Naive B cell (primary cell): Measurements from ENCODE around the gene HSPBAP1. TPM values are rescaled to one million over a fixed set of nuclear protein-coding genes. Genes with fewer than 3 reads are reported as not detected.

Experiments
- ATAC-seq, 2 donors: fragments of 150-1000 bp; cut with Tn5 transposase; 2 replicates each; pipeline ENCODE4 v1.10.0; 2021; ENCODE audit warnings: low read depth in 2 of 2, mild to moderate bottlenecking in 2 of 2, moderate library complexity in 2 of 2
- DNase-seq: peaks from one replicate; pipeline ENCODE4 v3.0.0; 2022
- H3K27ac Mint-ChIP-seq, 6 donors: one replicate each; pipeline ENCODE4 v1.8.0; 2020 to 2022; ENCODE audit warnings: mild to moderate bottlenecking in 6 of 6, mixed read lengths in 6 of 6, moderate library complexity in 5 of 6, inconsistent platforms in 2 of 6
- H3K27me3 Mint-ChIP-seq, 3 donors: one replicate each; pipeline ENCODE4 v1.8.0; 2021 to 2022; ENCODE audit warnings: mixed read lengths in 3 of 3, mild to moderate bottlenecking in 1 of 3
- H3K36me3 Mint-ChIP-seq, 2 donors: one replicate each; pipeline ENCODE4 v1.8.0; 2020 to 2022; ENCODE audit warnings: mixed read lengths in 2 of 2, inconsistent platforms in 1 of 2, mild to moderate bottlenecking in 1 of 2
- H3K4me1 Mint-ChIP-seq, 3 donors: one replicate each; pipeline ENCODE4 v1.8.0; 2020 to 2022; ENCODE audit warnings: mixed read lengths in 3 of 3, inconsistent platforms in 1 of 3, mild to moderate bottlenecking in 1 of 3, moderate library complexity in 1 of 3
- H3K4me3 Mint-ChIP-seq, 8 donors: one replicate each; pipeline ENCODE4 v1.8.0; 2020 to 2022; ENCODE audit warnings: mild to moderate bottlenecking in 8 of 8, mixed read lengths in 8 of 8, moderate library complexity in 8 of 8, inconsistent platforms in 2 of 8
- H3K9me3 Mint-ChIP-seq, 7 donors: one replicate each; pipeline ENCODE4 v1.8.0; 2020 to 2022; ENCODE audit warnings: mixed read lengths in 7 of 7, mild to moderate bottlenecking in 5 of 7, inconsistent platforms in 2 of 7, moderate library complexity in 1 of 7
- polyA plus RNA-seq, 6 donors: library from polyadenylated mRNA; unstranded; fragments of 300-500 nt; fragmentation: Illumina TruSeq; gene quantifications; one replicate each; pipeline ENCODE4 v1.2.3, GENCODE V29; 2021; ENCODE audit warnings: low read depth in 6 of 6

HSPBAP1 gene
- polyA plus RNA-seq, 6 donors from 2014 or later: 8.6 to 14.7 (median 10.7) TPM

DNA sequence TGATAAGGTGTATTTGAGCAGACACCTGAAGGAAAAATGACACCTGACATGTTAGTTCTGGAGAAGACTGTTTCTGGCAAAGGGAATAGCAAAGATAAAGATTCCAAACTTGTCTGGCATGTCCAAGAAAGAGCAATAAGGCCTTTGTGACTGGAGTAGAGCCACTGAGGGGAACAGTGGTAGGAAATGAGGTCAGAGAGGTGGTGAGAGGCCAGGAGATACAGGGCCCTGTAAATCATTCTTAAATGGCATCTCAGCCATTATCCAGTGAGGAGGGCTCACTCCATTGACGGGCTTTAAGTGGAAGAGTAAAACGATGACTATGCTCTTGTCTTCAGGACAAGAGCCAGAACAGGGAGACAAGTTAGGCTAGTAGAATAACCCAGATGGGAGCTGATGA is 5.7 kb upstream of the HSPBAP1 start:
- Mint-ChIP-seq H3K36me3 (peaks cover 8 to 10% of the 10 kb centered on the region in 2 donors), H3K27ac (no peak overlapping the region), H3K9me3 (no peaks in the 10 kb centered on the region), H3K4me3 (no peak overlapping the region), H3K27me3 (no peaks in the 10 kb centered on the region), H3K4me1 (peaks cover 15 to 24% (median 21%) of the 10 kb centered on the region in 3 donors)
- no peak for DNase-seq
- no peak for ATAC-seq

DNA sequence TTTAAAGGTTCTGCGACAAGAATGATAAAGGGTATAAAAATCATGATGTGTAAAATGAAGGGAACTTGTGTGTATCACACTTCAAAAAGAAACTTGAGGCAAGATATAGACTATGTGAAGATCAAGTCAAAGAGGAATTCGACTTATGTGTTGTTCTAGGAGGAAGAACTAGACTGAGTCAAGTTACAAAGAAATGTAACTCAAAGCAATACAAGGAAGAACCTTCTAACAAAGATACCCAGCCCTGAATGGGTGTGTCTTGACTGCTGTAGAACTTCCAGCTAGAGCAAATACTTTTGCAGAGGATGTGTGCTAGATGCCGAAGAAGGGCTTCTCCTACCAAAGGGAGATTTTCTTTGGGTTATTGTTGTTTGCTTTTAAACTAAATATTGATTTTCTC is 3.7 kb upstream of the HSPBAP1 start:
- no peaks in the 10 kb centered on the region for H3K27me3 Mint-ChIP-seq
- peak overlapping the region in 2 of 6 donors; percentile 8 to 17 for H3K27ac Mint-ChIP-seq
- ATAC-seq (no peak), DNase-seq (no peak)
- H3K36me3 Mint-ChIP-seq: peaks cover 0 to 2% of the 10 kb centered on the region in 2 donors
- H3K4me1 Mint-ChIP-seq: peaks cover 16 to 28% (median 21%) of the 10 kb centered on the region in 3 donors
- no peak overlapping the region for H3K4me3 Mint-ChIP-seq
- H3K9me3 Mint-ChIP-seq: no peaks in the 10 kb centered on the region

DNA sequence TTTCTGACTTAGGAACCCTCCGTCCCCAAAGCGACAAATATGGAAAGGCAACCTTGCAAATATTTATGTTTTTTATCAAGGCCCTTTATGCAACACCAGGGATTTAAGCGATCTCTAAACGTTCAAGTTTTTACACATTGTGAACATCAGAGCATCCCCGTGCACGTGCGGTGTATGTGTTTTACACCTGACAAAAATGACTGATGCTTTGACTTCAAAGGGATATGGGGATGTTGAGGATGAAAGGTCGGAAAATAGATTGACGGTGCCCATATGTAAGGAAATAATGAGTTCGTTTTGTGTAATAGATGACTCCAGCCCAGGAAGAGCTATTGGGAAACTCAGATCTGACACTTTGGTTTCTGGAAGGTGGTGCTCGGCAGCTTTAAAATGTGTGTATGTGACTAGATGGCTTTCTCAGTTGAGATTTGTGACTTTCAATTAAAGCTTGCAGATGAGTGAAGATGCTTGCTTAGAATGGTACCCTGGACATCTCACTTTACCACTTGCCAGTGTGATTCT is 2.1 kb upstream of the HSPBAP1 start:
- ATAC-seq: no peak
- DNase-seq: peak; percentile 12
- Mint-ChIP-seq H3K36me3 (no peaks in the 10 kb centered on the region), H3K4me1 (peaks cover 16 to 28% (median 21%) of the 10 kb centered on the region in 3 donors), H3K27ac (peak overlapping the region in 5 of 6 donors; percentile 59 to 93 (median 72)), H3K27me3 (no peaks in the 10 kb centered on the region), H3K9me3 (no peaks in the 10 kb centered on the region), H3K4me3 (peak overlapping the region in 6 of 8 donors; percentile 70 to 93 (median 86))

DNA sequence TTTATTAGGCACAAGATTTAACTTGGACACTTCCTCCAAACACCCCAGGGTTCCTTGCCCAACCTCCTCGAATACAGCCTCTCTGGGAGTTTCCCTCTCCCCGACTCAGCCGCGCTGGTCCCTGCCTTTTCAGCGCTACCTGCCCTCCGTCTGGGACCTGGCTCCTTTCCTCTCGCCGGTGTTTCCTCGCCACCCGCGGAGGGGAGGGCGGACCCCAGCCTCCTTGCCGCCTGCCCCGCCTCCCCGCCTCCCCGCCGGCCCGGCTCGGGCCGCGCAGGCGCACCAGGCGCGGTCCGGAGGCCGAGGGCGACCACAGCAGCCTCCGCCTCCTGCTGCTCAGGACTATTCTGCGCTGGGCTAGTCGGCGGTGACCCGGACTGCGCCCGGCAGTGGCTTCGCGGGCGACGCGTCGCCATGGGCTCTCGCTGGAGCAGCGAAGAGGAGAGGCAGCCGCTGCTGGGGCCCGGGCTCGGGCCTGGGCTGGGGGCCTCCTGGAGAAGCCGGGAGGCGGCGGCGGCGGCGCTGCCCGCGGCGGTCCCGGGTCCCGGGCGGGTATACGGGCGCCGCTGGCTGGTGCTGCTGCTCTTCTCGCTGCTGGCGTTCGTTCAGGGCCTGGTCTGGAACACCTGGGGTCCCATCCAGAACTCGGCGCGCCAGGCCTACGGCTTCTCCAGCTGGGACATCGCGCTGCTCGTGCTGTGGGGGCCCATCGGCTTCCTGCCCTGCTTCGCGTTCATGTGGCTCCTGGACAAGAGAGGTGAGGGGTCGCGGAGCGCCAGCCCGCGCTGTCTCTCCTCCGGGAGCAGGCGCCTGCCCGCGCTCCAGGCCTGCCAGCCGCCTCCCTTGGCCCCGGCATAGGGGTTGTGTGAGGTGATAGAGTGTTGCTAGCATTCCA is 1.4 kb upstream of the HSPBAP1 start, which contains the start of gene SLC49A4:
Gene SLC49A4 (plus strand): TSS at position 291 of the 895 bp plus-strand sequence. CDS start 124 bp downstream, at position 415.
- DNase-seq (peak; percentile 89), ATAC-seq (peak; percentile 71 to 74)
- peak within 1 kb of the TSS in 5 of 6 donors; percentile 95 to 99 (median 99) for H3K27ac Mint-ChIP-seq
- no peaks in the 10 kb centered on the region for H3K9me3 Mint-ChIP-seq
- peak within 1 kb of the TSS in 6 of 8 donors; percentile 85 to 96 (median 94) for H3K4me3 Mint-ChIP-seq
- H3K27me3 Mint-ChIP-seq: no peaks in the 10 kb centered on the region
- peaks cover 16 to 28% (median 21%) of the 10 kb centered on the region in 3 donors for H3K4me1 Mint-ChIP-seq
- H3K36me3 Mint-ChIP-seq: no peaks in the 10 kb centered on the region

DNA sequence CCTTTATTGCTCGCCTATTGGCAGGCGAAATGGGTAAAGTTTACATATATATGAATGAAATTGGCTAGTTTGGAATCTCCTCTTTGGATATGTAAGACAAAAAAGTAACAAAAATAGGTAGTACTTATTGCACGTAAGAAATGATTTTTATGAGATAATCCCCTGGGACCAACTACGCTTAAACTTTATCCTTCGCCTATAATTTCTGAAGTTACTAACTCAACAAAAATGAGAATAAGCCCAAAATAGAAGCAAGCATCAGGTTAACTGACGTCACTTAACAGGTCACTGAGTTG is 800 bp upstream of the HSPBAP1 start:
- DNase-seq (no peak), ATAC-seq (no peak)
- Mint-ChIP-seq H3K4me1 (peaks cover 16 to 28% (median 21%) of the 10 kb centered on the region in 3 donors), H3K9me3 (no peaks in the 10 kb centered on the region), H3K36me3 (no peaks in the 10 kb centered on the region), H3K4me3 (peak overlapping the region in 5 of 8 donors; percentile 85 to 96 (median 95)), H3K27me3 (no peaks in the 10 kb centered on the region), H3K27ac (peak overlapping the region in 5 of 6 donors; percentile 95 to 99 (median 99))

DNA sequence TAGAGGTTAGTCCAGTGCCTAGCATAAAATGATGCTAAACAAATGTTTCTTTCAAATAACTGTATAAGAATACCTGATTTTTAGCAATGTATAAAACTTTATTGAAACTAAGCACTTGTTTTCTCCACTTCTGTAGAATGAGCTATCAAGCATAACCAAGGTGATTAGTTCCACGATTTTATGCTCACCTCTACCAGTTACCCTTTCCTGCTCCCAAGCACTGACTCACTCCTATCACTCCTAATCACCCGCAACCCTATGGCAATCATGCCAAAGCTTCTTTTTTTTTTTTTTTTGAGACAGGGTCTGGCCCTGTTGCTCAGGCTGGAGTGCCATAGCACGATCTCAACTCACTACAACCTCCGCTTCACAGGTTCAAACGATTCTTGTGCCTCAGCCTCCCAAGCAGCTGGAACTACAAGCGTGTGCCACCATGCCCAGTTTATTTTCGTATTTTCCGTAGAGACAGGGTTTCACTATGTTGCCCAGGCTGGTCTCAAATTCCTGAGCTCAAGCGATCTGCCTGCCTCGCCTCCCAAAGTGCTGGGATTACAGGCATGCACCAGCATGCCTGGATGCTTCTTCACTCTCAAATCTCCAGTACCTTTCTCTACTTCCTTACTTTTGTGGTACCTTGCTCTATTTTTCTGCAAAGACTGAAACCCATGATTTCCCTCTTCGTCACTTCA is 3.9 kb downstream of the HSPBAP1 start:
- peak overlapping the region in 1 of 8 donors; percentile 34 for H3K4me3 Mint-ChIP-seq
- no peaks in the 10 kb centered on the region for H3K9me3 Mint-ChIP-seq
- DNase-seq: no peak
- H3K27me3 Mint-ChIP-seq: no peaks in the 10 kb centered on the region
- peak overlapping the region in 1 of 6 donors; percentile 4 for H3K27ac Mint-ChIP-seq
- H3K4me1 Mint-ChIP-seq: peaks cover 10 to 24% (median 13%) of the 10 kb centered on the region in 3 donors
- no peak for ATAC-seq
- H3K36me3 Mint-ChIP-seq: peaks cover 0 to 5% of the 10 kb centered on the region in 2 donors

DNA sequence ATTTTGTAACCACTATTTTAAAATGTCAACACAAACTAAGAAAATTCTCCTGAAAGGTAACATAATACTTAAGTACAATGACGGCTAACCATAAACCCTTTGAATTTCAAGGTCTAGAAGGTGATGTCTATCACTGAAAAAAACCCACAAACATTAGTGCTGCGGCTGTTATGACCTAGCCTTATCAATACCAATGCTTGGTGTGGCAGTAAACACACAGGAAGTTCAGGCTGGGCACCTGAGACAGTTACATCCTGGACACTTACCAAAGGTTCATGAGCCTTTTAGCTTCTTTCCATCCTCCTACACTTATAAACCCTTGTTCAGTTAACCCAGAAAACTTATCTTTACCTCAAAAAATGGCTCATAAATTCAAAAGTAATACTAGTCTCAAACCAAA is 5.8 kb downstream of the HSPBAP1 start:
- H3K4me3 Mint-ChIP-seq: no peak overlapping the region
- DNase-seq (no peak), ATAC-seq (no peak)
- peak overlapping the region in 1 of 6 donors; percentile 29 for H3K27ac Mint-ChIP-seq
- no peaks in the 10 kb centered on the region for H3K9me3 Mint-ChIP-seq
- H3K4me1 Mint-ChIP-seq: peaks cover 0 to 14% (median 9%) of the 10 kb centered on the region in 3 donors
- peaks cover 0 to 5% of the 10 kb centered on the region in 2 donors for H3K36me3 Mint-ChIP-seq
- no peaks in the 10 kb centered on the region for H3K27me3 Mint-ChIP-seq

DNA sequence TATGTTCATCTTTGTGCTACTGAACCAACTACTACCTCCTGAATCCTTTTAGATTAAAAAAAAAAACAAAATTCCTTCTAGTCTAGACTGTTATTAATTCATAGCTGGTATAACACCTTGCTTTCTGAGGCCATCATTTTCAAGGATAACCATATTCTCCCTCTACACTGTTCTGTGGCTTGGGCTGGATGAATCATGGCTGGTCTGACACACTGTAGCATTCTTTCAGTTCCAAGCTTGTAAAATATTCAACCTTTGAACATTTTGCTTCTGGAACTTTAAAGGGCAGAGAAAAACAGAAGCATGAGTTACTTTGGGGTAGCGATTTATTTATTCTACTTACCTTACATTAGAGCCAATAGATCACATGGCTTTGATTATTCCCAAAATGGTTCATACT is 7.6 kb downstream of the HSPBAP1 start:
- Mint-ChIP-seq H3K27ac (no peak overlapping the region), H3K27me3 (no peaks in the 10 kb centered on the region), H3K4me1 (peaks cover 0 to 14% (median 9%) of the 10 kb centered on the region in 3 donors), H3K4me3 (no peak overlapping the region), H3K9me3 (no peaks in the 10 kb centered on the region), H3K36me3 (peaks cover 0 to 10% of the 10 kb centered on the region in 2 donors)
- DNase-seq: no peak
- ATAC-seq: no peak

DNA sequence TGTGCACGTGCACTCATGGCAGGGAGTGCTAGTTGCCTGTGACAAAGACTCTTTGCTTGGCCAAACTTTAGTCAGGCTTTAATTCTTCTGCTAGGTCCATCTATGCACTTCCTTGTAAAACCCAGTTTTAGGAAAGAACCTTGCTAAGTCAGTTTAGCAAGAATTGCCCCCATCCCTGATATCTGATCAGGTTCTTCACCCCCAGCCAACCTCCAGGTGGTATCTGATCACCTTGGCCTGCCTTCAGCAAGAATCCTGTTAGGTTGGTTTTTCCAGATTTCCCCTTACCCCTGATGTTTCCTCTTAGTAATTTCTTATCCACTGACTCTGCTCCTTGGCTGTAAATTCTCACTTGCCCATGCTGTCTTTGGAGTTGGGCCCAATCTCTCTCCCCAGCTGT is 8.4 kb downstream of the HSPBAP1 start:
- DNase-seq (no peak), ATAC-seq (no peak)
- peaks cover 0 to 14% (median 9%) of the 10 kb centered on the region in 3 donors for H3K4me1 Mint-ChIP-seq
- no peak overlapping the region for H3K4me3 Mint-ChIP-seq
- peaks cover 0 to 10% of the 10 kb centered on the region in 2 donors for H3K36me3 Mint-ChIP-seq
- H3K27ac Mint-ChIP-seq: peak overlapping the region in 2 of 6 donors; percentile 86 to 88
- H3K27me3 Mint-ChIP-seq: no peaks in the 10 kb centered on the region
- H3K9me3 Mint-ChIP-seq: no peaks in the 10 kb centered on the region

DNA sequence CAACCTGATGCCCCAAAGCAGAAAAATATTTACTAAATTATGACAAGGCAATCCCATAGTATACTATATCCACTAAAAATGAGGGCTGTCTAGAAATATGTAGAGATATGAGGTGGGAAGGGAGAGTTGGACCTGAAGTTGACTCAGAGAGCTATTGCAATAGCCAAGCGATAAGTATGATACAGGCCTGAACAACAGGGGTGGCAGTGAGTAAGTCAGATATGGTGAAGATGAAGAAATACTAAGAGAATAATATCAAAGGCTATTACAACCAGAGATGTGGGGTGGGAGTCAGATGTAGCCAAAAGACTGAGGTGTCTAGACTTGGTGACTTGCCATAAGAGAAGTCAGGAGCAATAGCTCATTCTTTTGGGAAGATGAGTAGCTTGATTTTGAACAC is 9.2 kb downstream of the HSPBAP1 start:
- H3K4me3 Mint-ChIP-seq: no peak overlapping the region
- ATAC-seq (no peak), DNase-seq (no peak)
- no peaks in the 10 kb centered on the region for H3K27me3 Mint-ChIP-seq
- peaks cover 0 to 14% (median 9%) of the 10 kb centered on the region in 3 donors for H3K4me1 Mint-ChIP-seq
- H3K9me3 Mint-ChIP-seq: no peaks in the 10 kb centered on the region
- H3K36me3 Mint-ChIP-seq: peaks cover 0 to 10% of the 10 kb centered on the region in 2 donors
- peak overlapping the region in 1 of 6 donors; percentile 27 for H3K27ac Mint-ChIP-seq

DNA sequence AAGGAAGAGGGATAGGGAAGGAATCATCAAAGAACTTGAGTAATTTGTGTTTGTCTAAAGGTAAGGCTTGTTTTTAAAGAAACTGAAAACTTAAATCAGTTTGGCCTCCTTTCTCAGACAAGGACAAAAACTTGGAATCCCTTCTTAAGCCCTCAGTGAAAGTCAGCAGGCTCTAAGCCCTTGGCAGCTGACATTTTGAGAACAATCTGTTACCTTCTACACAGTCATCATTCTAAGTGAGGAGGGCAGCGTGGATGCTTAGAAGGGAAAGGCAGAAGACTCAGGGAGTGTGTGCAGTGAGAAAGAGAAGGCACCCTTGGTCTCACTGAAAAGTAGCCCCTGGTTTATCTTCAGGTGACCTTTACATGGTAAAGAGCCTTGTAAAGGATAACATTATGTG is 10.8 kb downstream of the HSPBAP1 start:
- H3K36me3 Mint-ChIP-seq: peaks cover 0 to 10% of the 10 kb centered on the region in 2 donors
- H3K9me3 Mint-ChIP-seq: no peaks in the 10 kb centered on the region
- no peak overlapping the region for H3K4me3 Mint-ChIP-seq
- no peak for ATAC-seq
- no peak overlapping the region for H3K27ac Mint-ChIP-seq
- peaks cover 0 to 8% (median 6%) of the 10 kb centered on the region in 3 donors for H3K4me1 Mint-ChIP-seq
- no peaks in the 10 kb centered on the region for H3K27me3 Mint-ChIP-seq
- no peak for DNase-seq

DNA sequence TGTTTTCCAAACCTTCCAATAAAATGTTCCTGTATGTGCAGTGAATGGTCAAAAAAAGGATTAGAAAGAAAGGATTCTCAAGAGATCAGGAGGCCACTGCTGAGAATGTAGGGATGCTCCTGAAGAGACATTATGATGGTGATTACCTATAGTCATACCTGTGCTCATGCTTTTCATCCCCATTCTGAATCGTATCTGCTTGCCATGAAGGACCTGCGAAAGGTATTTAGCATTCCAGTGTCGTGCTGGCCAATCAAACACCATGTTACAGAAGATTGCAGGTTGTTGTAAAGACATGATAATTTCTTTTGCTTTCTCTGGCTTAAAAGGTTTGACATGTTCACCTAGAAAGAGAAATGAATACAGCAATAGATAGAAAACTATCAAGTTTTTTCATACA is 16.1 kb downstream of the HSPBAP1 start:
- Mint-ChIP-seq H3K36me3 (peaks cover 8 to 11% of the 10 kb centered on the region in 2 donors), H3K9me3 (no peaks in the 10 kb centered on the region), H3K27me3 (no peaks in the 10 kb centered on the region), H3K27ac (no peak overlapping the region), H3K4me1 (peaks cover 14 to 19% (median 15%) of the 10 kb centered on the region in 3 donors), H3K4me3 (no peak overlapping the region)
- no peak for DNase-seq
- no peak for ATAC-seq

DNA sequence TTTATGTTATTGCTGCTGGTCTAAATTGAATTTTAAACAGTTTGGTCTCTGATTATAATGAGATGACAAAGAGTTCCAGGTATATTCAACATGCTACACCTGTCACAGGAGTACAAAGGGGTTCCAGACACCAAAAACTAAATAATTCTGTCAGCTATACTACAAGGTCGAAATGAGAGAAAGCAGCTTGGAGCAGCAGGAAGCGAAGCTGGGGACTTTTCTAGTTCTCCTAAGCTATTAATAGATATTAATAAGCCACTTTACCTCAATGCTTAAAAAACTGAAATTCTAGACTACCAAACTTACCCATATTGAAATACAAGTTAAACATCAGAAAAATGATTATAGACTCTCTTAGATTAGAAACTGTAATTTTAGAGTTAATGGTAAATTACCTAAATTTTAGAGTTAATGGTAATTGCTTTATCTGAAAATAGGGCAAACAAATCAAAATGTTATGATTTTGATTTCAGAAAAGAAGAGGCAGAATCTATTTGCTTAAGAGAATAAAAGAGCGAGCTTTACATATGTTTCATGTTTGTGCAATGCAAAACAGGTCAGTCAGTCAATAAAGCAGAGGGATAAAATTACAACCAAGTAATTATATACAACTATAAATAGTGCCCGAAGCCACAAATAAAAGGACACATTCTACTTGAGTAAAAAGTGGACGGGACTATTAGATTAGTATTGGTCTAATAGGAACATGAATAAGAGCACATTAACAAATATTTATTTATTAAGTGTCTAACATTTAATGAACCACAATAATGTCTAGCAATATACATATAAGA is 16.8 kb downstream of the HSPBAP1 start:
- no peak overlapping the region for H3K4me3 Mint-ChIP-seq
- no peak for DNase-seq
- ATAC-seq: no peak
- H3K36me3 Mint-ChIP-seq: peaks cover 8 to 11% of the 10 kb centered on the region in 2 donors
- peak overlapping the region in 2 of 6 donors; percentile 3 to 70 for H3K27ac Mint-ChIP-seq
- H3K9me3 Mint-ChIP-seq: no peaks in the 10 kb centered on the region
- no peaks in the 10 kb centered on the region for H3K27me3 Mint-ChIP-seq
- H3K4me1 Mint-ChIP-seq: peaks cover 14 to 19% (median 15%) of the 10 kb centered on the region in 3 donors
